ENCODE measurements around the gene LCN9.
A peak's percentile ranks its signal among the peaks of the same experiment; 100 is the strongest.

LCN9 gene

GRCh38 chr9:135701067-135701958 lies 38.2 kb downstream of the LCN9 start:
- peak; percentile 44 for DNase-seq

- DNase-seq = peak; percentile 67
Observed at GRCh38 chr9:135701959-135702721, 39.0 kb downstream of the LCN9 start, which contains the start of gene KCNT1. Gene KCNT1, plus strand, starts transcription at chr9:135702185. Its CDS starts 74 bp downstream, at chr9:135702259.

- DNase-seq = no peak
Observed at GRCh38 chr9:135703726-135704125, 40.6 kb downstream of the LCN9 start.

- DNase-seq = peak; percentile 78
Observed at GRCh38 chr9:135704483-135704882, 41.4 kb downstream of the LCN9 start.

- no peak for DNase-seq
Observed at GRCh38 chr9:135705376-135705775, 42.3 kb downstream of the LCN9 start.

- no peak for DNase-seq
Observed at GRCh38 chr9:135706288-135706687, 43.2 kb downstream of the LCN9 start.

GRCh38 chr9:135707252-135708138 lies 44.4 kb downstream of the LCN9 start:
- DNase-seq = no peak

- DNase-seq = no peak
Observed at GRCh38 chr9:135708164-135708563, 45.1 kb downstream of the LCN9 start.

- no peak for DNase-seq
Observed at GRCh38 chr9:135711391-135711790, 48.3 kb downstream of the LCN9 start.

GRCh38 chr9:135711881-135712280 lies 48.8 kb downstream of the LCN9 start:
- no peak for DNase-seq

- peak; percentile 62 for DNase-seq
Observed at GRCh38 chr9:135712613-135713295, 49.6 kb downstream of the LCN9 start.

- no peak for DNase-seq
Observed at GRCh38 chr9:135714242-135715055, 51.3 kb downstream of the LCN9 start.

GRCh38 chr9:135715056-135715595 lies 52.0 kb downstream of the LCN9 start:
- no peak for DNase-seq

- no peak for DNase-seq
Observed at GRCh38 chr9:135716045-135716444, 52.9 kb downstream of the LCN9 start.
